ENCODE results near the gene MBP.
"Not testable (repeated sequence)": the region's sequence is repeated elsewhere in the genome, so short reads cannot be mapped to it uniquely, and the experiment has no call there.

DNA sequence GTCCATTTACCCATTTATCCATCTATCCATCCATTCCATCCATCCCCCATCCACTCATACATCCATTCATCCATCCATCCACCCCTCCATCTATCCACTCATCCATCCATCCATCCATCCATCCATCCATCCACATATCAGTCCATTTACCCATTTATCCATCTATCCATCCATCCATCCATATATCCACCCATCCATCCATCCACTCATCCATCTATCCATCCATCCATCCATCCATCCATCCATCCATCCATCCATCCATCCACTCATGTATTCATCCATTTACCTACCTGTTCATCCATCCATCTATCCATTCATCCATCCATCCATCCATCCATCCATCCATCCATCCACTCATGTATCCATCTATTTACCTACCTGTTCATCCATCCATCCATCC lies 113.9 kb downstream of the MBP start:
- TF ChIP-seq SMAD3 (CRISPR knock-in tag; IDR thresholded peaks at IDR 0.05); MAFK (conservative IDR thresholded peaks at IDR 0.05 in 1 of 2, IDR thresholded peaks at IDR 0.05 in 1 of 2; ENCODE audit: low read length in 2 of 2); ZNF282 (IDR thresholded peaks at IDR 0.05; ENCODE audit: partially characterized antibody); KLF6 (CRISPR knock-in tag; IDR thresholded peaks at IDR 0.05); POLR2AphosphoS5 (IDR thresholded peaks at IDR 0.05; ENCODE audit: low read depth, low read length); NR1H2 (CRISPR knock-in tag; IDR thresholded peaks at IDR 0.05; ENCODE audit: borderline replicate concordance, low read depth); ZNF775 (CRISPR knock-in tag; IDR thresholded peaks at IDR 0.05; ENCODE audit: borderline replicate concordance); POLR2A (IDR thresholded peaks at IDR 0.05; ENCODE audit: insufficient read depth in 1 of 2, low read depth in 2 of 2, low read length in 2 of 2); RAD21 (CRISPR knock-in tag; IDR thresholded peaks at IDR 0.05): not testable (repeated sequence)
- TF ChIP-seq, protein P1, sequence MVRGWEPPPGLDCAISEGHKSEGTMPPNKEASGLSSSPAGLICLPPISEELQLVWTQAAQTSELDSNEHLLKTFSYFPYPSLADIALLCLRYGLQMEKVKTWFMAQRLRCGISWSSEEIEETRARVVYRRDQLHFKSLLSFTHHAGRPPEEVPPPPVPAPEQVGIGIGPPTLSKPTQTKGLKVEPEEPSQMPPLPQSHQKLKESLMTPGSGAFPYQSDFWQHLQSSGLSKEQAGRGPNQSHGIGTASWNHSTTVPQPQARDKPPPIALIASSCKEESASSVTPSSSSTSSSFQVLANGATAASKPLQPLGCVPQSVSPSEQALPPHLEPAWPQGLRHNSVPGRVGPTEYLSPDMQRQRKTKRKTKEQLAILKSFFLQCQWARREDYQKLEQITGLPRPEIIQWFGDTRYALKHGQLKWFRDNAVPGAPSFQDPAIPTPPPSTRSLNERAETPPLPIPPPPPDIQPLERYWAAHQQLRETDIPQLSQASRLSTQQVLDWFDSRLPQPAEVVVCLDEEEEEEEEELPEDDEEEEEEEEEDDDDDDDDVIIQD (CRISPR knock-in tag; IDR thresholded peaks at IDR 0.05; ENCODE audit: low read depth), result not testable (repeated sequence)
- TF ChIP-seq, protein P2, sequence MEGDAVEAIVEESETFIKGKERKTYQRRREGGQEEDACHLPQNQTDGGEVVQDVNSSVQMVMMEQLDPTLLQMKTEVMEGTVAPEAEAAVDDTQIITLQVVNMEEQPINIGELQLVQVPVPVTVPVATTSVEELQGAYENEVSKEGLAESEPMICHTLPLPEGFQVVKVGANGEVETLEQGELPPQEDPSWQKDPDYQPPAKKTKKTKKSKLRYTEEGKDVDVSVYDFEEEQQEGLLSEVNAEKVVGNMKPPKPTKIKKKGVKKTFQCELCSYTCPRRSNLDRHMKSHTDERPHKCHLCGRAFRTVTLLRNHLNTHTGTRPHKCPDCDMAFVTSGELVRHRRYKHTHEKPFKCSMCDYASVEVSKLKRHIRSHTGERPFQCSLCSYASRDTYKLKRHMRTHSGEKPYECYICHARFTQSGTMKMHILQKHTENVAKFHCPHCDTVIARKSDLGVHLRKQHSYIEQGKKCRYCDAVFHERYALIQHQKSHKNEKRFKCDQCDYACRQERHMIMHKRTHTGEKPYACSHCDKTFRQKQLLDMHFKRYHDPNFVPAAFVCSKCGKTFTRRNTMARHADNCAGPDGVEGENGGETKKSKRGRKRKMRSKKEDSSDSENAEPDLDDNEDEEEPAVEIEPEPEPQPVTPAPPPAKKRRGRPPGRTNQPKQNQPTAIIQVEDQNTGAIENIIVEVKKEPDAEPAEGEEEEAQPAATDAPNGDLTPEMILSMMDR (CRISPR knock-in tag; IDR thresholded peaks at IDR 0.05), result not testable (repeated sequence)

All from HepG2 (cell line).